HG02610 (cell line): Measurements from ENCODE around the gene RAB28.

ENCODE experiments used
- ATAC-seq: cut with Tn5 transposase; IDR thresholded peaks from one replicate; pipeline ENCODE4 v1.9.1; 2021; ENCODE audit warnings: mild to moderate bottlenecking, moderate library complexity; ENCODE audit not compliant: unreplicated experiment

RAB28 gene

GRCh38 chr4:13511101-13511500 is 27.0 kb upstream of the RAB28 start:
- no peak for ATAC-seq

GRCh38 chr4:13509442-13509841 is 25.3 kb upstream of the RAB28 start:
- no peak for ATAC-seq

GRCh38 chr4:13504374-13504773 is 20.2 kb upstream of the RAB28 start:
- ATAC-seq, result no peak

- ATAC-seq, result no peak
Measured at GRCh38 chr4:13498469-13498868, 14.3 kb upstream of the RAB28 start.

GRCh38 chr4:13496605-13497004 is 12.5 kb upstream of the RAB28 start:
- no peak for ATAC-seq

- no peak for ATAC-seq
Measured at GRCh38 chr4:13495753-13496152, 11.6 kb upstream of the RAB28 start.

- no peak for ATAC-seq
Measured at GRCh38 chr4:13493793-13494192, 9.7 kb upstream of the RAB28 start.

GRCh38 chr4:13492747-13493146 is 8.6 kb upstream of the RAB28 start:
- ATAC-seq, result no peak

- peak; percentile 34 for ATAC-seq
Measured at GRCh38 chr4:13484749-13485221, 645 bp upstream of the RAB28 start.

- peak; percentile 15 for ATAC-seq
Measured at GRCh38 chr4:13483768-13484121, 395 bp downstream of the RAB28 start.

GRCh38 chr4:13483136-13483767 is 888 bp downstream of the RAB28 start:
- ATAC-seq, result peak; percentile 4

GRCh38 chr4:13481569-13481968 is 2.6 kb downstream of the RAB28 start:
- no peak for ATAC-seq

GRCh38 chr4:13478707-13479106 is 5.4 kb downstream of the RAB28 start:
- no peak for ATAC-seq

- ATAC-seq, result no peak
Measured at GRCh38 chr4:13478131-13478530, 6.0 kb downstream of the RAB28 start.

- peak; percentile 84 for ATAC-seq
Measured at GRCh38 chr4:13476915-13477314, 7.2 kb downstream of the RAB28 start.

- no peak for ATAC-seq
Measured at GRCh38 chr4:13476152-13476551, 8.0 kb downstream of the RAB28 start.

- no peak for ATAC-seq
Measured at GRCh38 chr4:13471400-13471799, 12.7 kb downstream of the RAB28 start.

GRCh38 chr4:13470379-13470778 is 13.8 kb downstream of the RAB28 start:
- ATAC-seq, result peak; percentile 95

- no peak for ATAC-seq
Measured at GRCh38 chr4:13464973-13465372, 19.2 kb downstream of the RAB28 start.

- ATAC-seq, result no peak
Measured at GRCh38 chr4:13464543-13464942, 19.6 kb downstream of the RAB28 start.

GRCh38 chr4:13461191-13461905 is 22.8 kb downstream of the RAB28 start:
- ATAC-seq, result no peak

GRCh38 chr4:13455411-13455810 is 28.7 kb downstream of the RAB28 start:
- ATAC-seq, result no peak

- no peak for ATAC-seq
Measured at GRCh38 chr4:13454786-13455185, 29.4 kb downstream of the RAB28 start.
